B cell (primary cell): ENCODE measurements around the gene CYB5RL. TPM values are rescaled to one million over a fixed set of nuclear protein-coding genes. Genes with fewer than 3 reads are reported as not detected.

Source experiments
- ATAC-seq: fragments of 200-7000 bp; cut with Tn5 transposase; one replicate; pipeline ENCODE4 v1.10.0; 2021; ENCODE audit warnings: low read depth, mild to moderate bottlenecking, moderate number of reproducible peaks, moderate library complexity
- CTCF ChIA-PET: fragments of 350-600 bp; sonication (Branson Sonifier 250); formaldehyde crosslinking; loops from one replicate; lab custom pipeline; 2021; ENCODE audit warnings: antibody characterized with exemption, inconsistent platforms; lab: Charles Lee
- POLR2A ChIA-PET: fragments of 350-600 bp; sonication (Branson Sonifier 250); formaldehyde crosslinking; loops from one replicate; lab custom pipeline; 2021; ENCODE audit warnings: antibody characterized with exemption; lab: Charles Lee
- DNase-seq: peaks from one replicate; pipeline ENCODE4 v3.0.0; 2013
- H2AFZ ChIP-seq: 2 replicates; pipeline ENCODE4 v1.6.1; 2012; ENCODE audit warnings: mild to moderate bottlenecking, low read depth, low read length; ENCODE audit not compliant: insufficient read depth, poor library complexity, severe bottlenecking
- H3K27ac ChIP-seq, 2 donors: 1 replicate in 1 of 2; 2 replicates in 1 of 2; pipeline ENCODE4 v1.5.1; 2012 to 2013; ENCODE audit warnings: low read length in 2 of 2, mild to moderate bottlenecking in 2 of 2, moderate library complexity in 1 of 2
- H3K27me3 ChIP-seq, 4 experiments: fragments of 200-600 bp in 1 of 4; sonication (generic) in 1 of 4; replicated peaks in 1 of 4; 1 replicate in 2 of 4; 2 replicates in 2 of 4; pipeline versions ENCODE4 v1.6.1 to v1.7.0; 2013 to 2016; ENCODE audit warnings: low read length in 3 of 4, mild to moderate bottlenecking in 2 of 4, mixed read lengths in 1 of 4, moderate library complexity in 1 of 4; ENCODE audit not compliant: insufficient read depth in 4 of 4, control insufficient read depth in 3 of 4; ENCODE audit errors: control extremely low read depth in 1 of 4
- H3K36me3 ChIP-seq, 2 experiments: replicated peaks in 1 of 2; 1 replicate in 1 of 2; 2 replicates in 1 of 2; pipeline versions ENCODE4 v1.6.1 to v1.7.1; 2013; ENCODE audit warnings: low read length in 1 of 2; ENCODE audit not compliant: insufficient read depth in 2 of 2, control insufficient read depth in 1 of 2; ENCODE audit errors: control extremely low read depth in 1 of 2, extremely low read depth in 1 of 2
- H3K4me1 ChIP-seq, 2 donors: fragments of 200-600 bp in 1 of 2; sonication (generic) in 1 of 2; 1 replicate in 1 of 2; 2 replicates in 1 of 2; pipeline versions ENCODE4 v1.5.1 to v1.6.1; 2013 to 2017; ENCODE audit warnings: low read length in 2 of 2; ENCODE audit not compliant: control insufficient read depth in 2 of 2, insufficient read depth in 2 of 2
- H3K4me2 ChIP-seq: replicated peaks from 2 replicates; pipeline ENCODE3; 2012; ENCODE audit warnings: mild to moderate bottlenecking, low read depth, low read length; ENCODE audit not compliant: poor library complexity, severe bottlenecking
- H3K4me3 ChIP-seq, 5 experiments: fragments of 200-600 bp in 1 of 5; sonication (generic) in 1 of 5; 1 replicate in 3 of 5; 2 replicates in 2 of 5; pipeline versions ENCODE4 v1.5.1 to v1.7.0; 2011 to 2016; ENCODE audit warnings: low read length in 4 of 5, mild to moderate bottlenecking in 4 of 5, low read depth in 2 of 5, control low read depth in 1 of 5, moderate library complexity in 1 of 5; ENCODE audit not compliant: insufficient read depth in 1 of 5; ENCODE audit errors: control extremely low read depth in 1 of 5, extremely low read depth in 1 of 5
- H3K79me2 ChIP-seq: fragments of 200-600 bp; sonication (generic); one replicate; pipeline ENCODE4 v1.6.0; 2016; ENCODE audit warnings: low read length; ENCODE audit not compliant: control insufficient read depth, insufficient read depth
- H3K9ac ChIP-seq: fragments of 200-600 bp; sonication (generic); 2 replicates; pipeline ENCODE4 v1.6.1; 2017; ENCODE audit warnings: mild to moderate bottlenecking, low read length, moderate library complexity
- H3K9me3 ChIP-seq, 3 donors: one replicate each; pipeline versions ENCODE4 v1.6.1 to v1.7.1; 2013; ENCODE audit warnings: low read length in 2 of 3; ENCODE audit not compliant: control insufficient read depth in 2 of 3, insufficient read depth in 1 of 3; ENCODE audit errors: control extremely low read depth in 1 of 3
- H4K20me1 ChIP-seq: 2 replicates; pipeline ENCODE4 v1.6.0; 2012; ENCODE audit warnings: mild to moderate bottlenecking, low read length; ENCODE audit not compliant: insufficient read depth, control insufficient read depth, poor library complexity, severe bottlenecking
- H3K27ac Mint-ChIP-seq: one replicate; pipeline ENCODE4 v1.8.0; 2021; ENCODE audit warnings: mixed read lengths
- H3K27me3 Mint-ChIP-seq: one replicate; pipeline ENCODE4 v1.8.0; 2021; ENCODE audit warnings: mixed read lengths
- H3K4me1 Mint-ChIP-seq: one replicate; pipeline ENCODE4 v1.8.0; 2021; ENCODE audit warnings: mixed read lengths
- H3K4me3 Mint-ChIP-seq: one replicate; pipeline ENCODE4 v1.8.0; 2021; ENCODE audit warnings: mixed read lengths
- H3K9me3 Mint-ChIP-seq: one replicate; pipeline ENCODE4 v1.8.0; 2022; ENCODE audit warnings: mixed read lengths; ENCODE audit not compliant: insufficient read depth
- CTCF ChIP-seq: fragments of 200-600 bp; IDR thresholded peaks from one replicate; pipeline ENCODE4 v1.8.0; 2022; ENCODE audit warnings: antibody characterized with exemption, mild to moderate bottlenecking
- EZH2 ChIP-seq: IDR thresholded peaks from 2 replicates; pipeline ENCODE4 v1.6.1; 2012; ENCODE audit warnings: borderline replicate concordance, low read depth, mild to moderate bottlenecking, moderate library complexity, low read length; ENCODE audit not compliant: insufficient read depth, poor library complexity, severe bottlenecking
- WGBS: methylation state at CpG from one replicate; pipeline ENCODE4 v1.1.5; 2013; ENCODE audit warnings: missing lambda C conversion rate; ENCODE audit not compliant: insufficient coverage; 5-methylcytosine and 5-hydroxymethylcytosine counted together
- intact Hi-C: fragments of 100-400 bp; cut with micrococcal nuclease; formaldehyde crosslinking; loops from one replicate; pipeline ENCODE4 v1.10.0; 2022
- polyA plus RNA-seq: library from polyadenylated mRNA; depleted of rRNA; stranded (reverse); fragments of >200 nt; gene quantifications from 2 replicates; pipeline ENCODE4 v1.2.3, GENCODE V29; 2012
- total RNA-seq, 2 donors: library from RNA; stranded (reverse); fragments of 120-200 nt in 1 of 2; gene quantifications; 1 replicate in 1 of 2; 2 replicates in 1 of 2; pipeline versions ENCODE4 v1.2.3 to v1.2.4, GENCODE V29; 2013 to 2022

Gene CYB5RL
- total and polyA plus RNA-seq, 2 donors (not counting 1 experiment from before 2014, with no cell fraction given), result 7.9 to 12.4 TPM

GRCh38 chr1:54245501-54245900 is 45.7 kb upstream of the CYB5RL start:
- no peaks in the 10 kb centered on the region for H3K4me1 ChIP-seq
- no peak overlapping the region for H3K9ac ChIP-seq
- Mint-ChIP-seq H3K4me3 (no peak overlapping the region), H3K4me1 (no peaks in the 10 kb centered on the region), H3K27me3 (no peaks in the 10 kb centered on the region), H3K9me3 (no peaks in the 10 kb centered on the region), H3K27ac (no peak overlapping the region)
- no peak for ATAC-seq
- no peaks in the 10 kb centered on the region for H4K20me1 ChIP-seq
- CTCF ChIA-PET, result no interaction called here
- H3K27me3 ChIP-seq, result no peaks in the 10 kb centered on the region
- no peak overlapping the region for H3K4me3 ChIP-seq
- intact Hi-C loops, result no loop called here
- no peak overlapping the region for H3K27ac ChIP-seq
- POLR2A ChIA-PET, result no interaction called here
- 100% methylated on average over 4 of the region's 4 CpGs for WGBS
- no peak overlapping the region for H2AFZ ChIP-seq
- no peak for DNase-seq
- H3K9me3 ChIP-seq, result no peaks in the 10 kb centered on the region
- no peaks in the 10 kb centered on the region for H3K79me2 ChIP-seq
- H3K4me2 ChIP-seq, result no peak overlapping the region
- H3K36me3 ChIP-seq, result peaks cover 0 to 4% of the 10 kb centered on the region in 2 experiments
- TF ChIP-seq CTCF (no peak), EZH2 (no peak)

- Histone ChIP-seq H3K79me2 (no peaks in the 10 kb centered on the region), H3K36me3 (peaks cover 0 to 4% of the 10 kb centered on the region in 2 experiments), H4K20me1 (no peaks in the 10 kb centered on the region), H3K27me3 (no peaks in the 10 kb centered on the region), H3K4me3 (no peak overlapping the region), H3K9ac (no peak overlapping the region), H3K9me3 (no peaks in the 10 kb centered on the region), H2AFZ (no peak overlapping the region), H3K27ac (no peak overlapping the region), H3K4me1 (no peaks in the 10 kb centered on the region), H3K4me2 (no peak overlapping the region)
- Mint-ChIP-seq H3K9me3 (no peaks in the 10 kb centered on the region), H3K4me3 (no peak overlapping the region), H3K27ac (no peak overlapping the region), H3K27me3 (no peaks in the 10 kb centered on the region), H3K4me1 (no peaks in the 10 kb centered on the region)
- ATAC-seq, result no peak
- WGBS, result 100% methylated on average over 3 of the region's 7 CpGs
- no peak for DNase-seq
- intact Hi-C loops, result no loop called here
- ChIA-PET CTCF (no interaction called here), POLR2A (no interaction called here)
- TF ChIP-seq EZH2 (no peak), CTCF (no peak)
Measured at GRCh38 chr1:54244655-54245054, 44.8 kb upstream of the CYB5RL start.
